A549 treated with RU486 at 1 μM for 4 hours (cell line): ENCODE results near the gene PCDHGB1. TPM values are rescaled to one million over a fixed set of nuclear protein-coding genes. Genes with fewer than 3 reads are reported as not detected.

Experiments
- total RNA-seq: library from RNA; stranded (reverse); fragments of 200-300 nt; extraction: Qiagen RNA extraction; gene quantifications from 5 replicates; pipeline ENCODE4 v1.2.3, GENCODE V29; 2022; ENCODE audit warnings: low read depth

Gene PCDHGB1
- 1.2 to 2.3 TPM (median 1.9 TPM) in 5 replicates for total RNA-seq

GRCh38 chr5:141349917-141350619 is at the start of gene PCDHGB1:
Gene PCDHGB1, plus strand, starts transcription at chr5:141350099. Its CDS starts 162 bp downstream, at chr5:141350261.

GRCh38 chr5:141303756-141304155 is 46.1 kb upstream of the PCDHGB1 start, which contains the start of gene SLC25A2:
Gene SLC25A2, minus strand, starts transcription at chr5:141304049. Its CDS starts 184 bp downstream, at chr5:141303865.

DNA sequence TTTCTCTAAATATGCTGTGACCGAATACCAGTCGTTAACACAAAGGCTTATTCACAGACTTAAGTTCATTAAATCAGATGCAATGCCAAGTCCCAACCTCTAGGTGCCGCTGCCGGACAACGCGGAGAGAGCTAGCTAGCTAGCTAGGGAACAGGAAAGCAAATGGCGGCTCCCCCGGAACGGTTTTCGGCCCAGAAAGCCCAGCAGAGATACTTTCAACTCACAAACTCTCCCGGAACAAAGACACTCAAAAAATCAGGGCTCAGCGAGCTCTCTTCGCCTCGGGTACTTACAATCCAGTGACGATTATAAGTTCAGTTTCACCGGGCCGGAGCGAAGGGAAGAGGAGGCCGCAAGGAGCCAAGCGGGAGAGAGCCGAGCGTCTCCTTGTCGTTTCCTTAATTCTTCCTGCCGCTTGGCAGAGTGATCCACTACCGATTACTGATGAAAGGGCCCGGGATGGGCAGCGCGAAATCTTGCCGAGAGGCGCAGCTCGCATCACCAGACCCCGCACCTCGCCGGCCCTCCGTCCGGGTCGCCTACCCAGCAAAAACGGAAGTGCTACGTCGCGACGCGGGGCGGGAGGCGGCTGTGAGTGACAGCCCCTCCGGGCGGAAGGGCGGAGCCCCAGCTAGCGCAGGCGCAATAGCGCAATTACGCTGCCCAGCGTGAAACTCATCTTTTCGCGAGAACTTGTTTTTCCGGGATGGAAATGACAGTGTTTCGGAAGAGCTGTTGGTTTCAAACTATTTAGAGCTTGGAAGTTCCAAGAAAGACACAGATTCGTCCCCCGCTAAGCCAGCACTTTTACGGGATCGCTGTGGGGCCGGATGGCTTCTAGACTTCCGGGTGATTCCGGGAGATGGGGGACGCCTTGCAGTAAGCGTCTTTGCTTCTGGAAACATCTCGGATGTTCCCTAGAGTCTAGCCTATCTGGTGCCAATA is 29.4 kb upstream of the PCDHGB1 start, which contains the start of gene TAF7:
TAF7 (minus strand) TSS at position 560 of the 945 bp plus-strand sequence. CDS start 740 bp downstream, outside the sequence.

GRCh38 chr5:141330299-141331080 is 19.4 kb upstream of the PCDHGB1 start, which contains the start of gene PCDHGA1:
Gene PCDHGA1, plus strand, starts transcription at chr5:141330514.

DNA sequence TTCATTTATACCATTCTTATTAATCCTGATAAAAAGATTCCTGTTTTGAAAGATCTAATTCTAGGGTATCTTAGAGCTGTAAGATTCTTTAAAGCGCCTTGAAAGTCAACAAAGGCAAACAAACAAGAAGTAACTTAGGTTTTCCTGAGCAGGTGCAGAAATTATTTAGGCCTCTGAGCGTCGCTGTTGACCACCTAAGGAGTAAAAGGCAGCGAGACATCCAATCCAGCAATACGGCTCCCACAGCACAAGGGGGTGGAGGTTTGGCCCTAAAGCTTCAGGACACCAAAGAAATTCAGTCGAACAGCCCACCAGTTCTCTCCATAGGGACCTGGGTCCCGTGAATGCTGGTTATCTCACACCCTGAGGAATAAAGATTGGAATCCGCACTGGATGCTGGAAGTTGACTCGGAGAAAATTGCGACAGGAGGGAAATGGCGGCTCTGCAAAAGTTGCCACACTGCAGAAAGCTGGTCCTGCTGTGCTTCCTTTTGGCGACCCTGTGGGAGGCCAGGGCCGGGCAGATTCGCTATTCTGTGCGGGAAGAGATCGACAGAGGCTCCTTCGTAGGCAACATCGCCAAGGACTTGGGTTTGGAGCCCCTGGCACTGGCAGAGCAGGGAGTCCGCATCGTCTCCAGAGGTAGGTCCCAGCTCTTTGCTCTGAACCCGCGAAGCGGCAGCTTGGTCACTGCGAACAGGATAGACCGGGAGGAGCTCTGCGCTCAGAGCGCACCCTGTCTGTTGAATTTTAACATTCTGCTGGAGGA is 11.2 kb upstream of the PCDHGB1 start, which contains the start of gene PCDHGA2:
PCDHGA2 (plus strand) TSS at position 223 of the 769 bp plus-strand sequence.

GRCh38 chr5:141343242-141343952 is 6.5 kb upstream of the PCDHGB1 start, which contains the start of gene PCDHGA3:
Gene PCDHGA3, plus strand, starts transcription at chr5:141343829. Its CDS starts 205 bp downstream, at chr5:141344034.

GRCh38 chr5:141354900-141355469 is 5.1 kb downstream of the PCDHGB1 start, which contains the start of gene PCDHGA4:
Gene PCDHGA4, plus strand, starts transcription at chr5:141355021. Its CDS starts 87 bp downstream, at chr5:141355108.

DNA sequence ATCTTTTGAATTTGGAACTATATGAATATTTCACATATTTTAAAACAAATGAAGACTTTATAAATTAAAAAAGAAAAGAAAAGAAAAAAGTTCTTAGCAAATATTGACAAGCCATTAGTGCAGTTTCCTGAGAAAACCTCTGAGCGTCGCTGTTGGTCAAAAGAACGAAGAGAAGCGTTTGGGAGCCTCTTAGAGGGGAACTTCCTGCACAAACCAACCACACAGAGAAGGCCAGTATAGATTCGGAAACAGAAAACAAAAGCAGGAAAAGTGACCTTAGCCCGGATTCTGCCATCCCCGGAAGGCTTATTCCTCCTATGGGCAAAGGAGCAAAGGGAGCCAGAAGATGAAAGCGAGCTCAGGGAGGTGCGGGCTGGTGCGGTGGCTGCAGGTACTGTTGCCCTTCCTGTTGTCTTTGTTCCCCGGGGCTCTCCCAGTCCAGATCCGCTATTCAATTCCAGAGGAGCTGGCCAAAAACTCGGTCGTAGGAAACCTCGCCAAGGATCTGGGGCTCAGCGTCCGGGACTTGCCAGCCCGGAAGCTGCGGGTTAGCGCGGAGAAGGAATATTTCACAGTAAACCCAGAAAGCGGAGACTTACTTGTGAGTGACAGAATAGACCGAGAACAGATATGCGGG is 10.0 kb downstream of the PCDHGB1 start, which contains the start of gene PCDHGB2:
PCDHGB2 (plus strand) TSS at position 205 of the 637 bp plus-strand sequence; CDS start at position 347, 142 bp downstream.

DNA sequence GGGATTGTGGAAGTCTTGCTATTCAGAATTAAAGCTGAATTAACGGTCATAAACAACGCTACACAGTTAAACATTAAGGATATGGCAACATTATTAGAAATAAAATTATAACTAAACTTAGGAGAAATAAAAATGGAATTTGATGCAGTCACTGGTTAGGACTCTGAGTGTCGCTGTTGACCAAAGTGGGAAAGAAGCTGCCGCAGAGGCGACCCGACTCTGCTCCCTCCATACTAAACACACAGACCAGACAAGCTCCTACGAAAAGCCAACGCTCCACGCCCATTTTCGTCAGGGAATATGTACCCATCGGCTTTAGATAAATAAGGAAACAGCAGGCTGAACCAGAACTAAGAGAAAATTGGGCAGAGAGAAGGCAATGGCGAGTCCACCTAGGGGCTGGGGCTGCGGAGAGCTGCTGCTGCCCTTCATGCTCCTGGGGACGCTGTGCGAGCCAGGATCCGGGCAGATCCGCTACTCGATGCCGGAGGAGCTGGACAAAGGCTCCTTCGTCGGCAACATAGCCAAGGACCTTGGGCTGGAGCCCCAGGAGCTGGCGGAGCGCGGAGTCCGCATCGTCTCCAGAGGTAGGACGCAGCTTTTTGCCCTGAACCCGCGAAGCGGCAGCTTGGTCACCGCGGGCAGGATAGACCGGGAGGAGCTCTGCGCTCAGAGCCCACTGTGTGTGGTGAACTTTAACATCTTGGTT is 14.2 kb downstream of the PCDHGB1 start, which contains the start of gene PCDHGA5:
PCDHGA5 (plus strand) TSS at position 211 of the 709 bp plus-strand sequence; CDS start at position 380, 169 bp downstream.

DNA sequence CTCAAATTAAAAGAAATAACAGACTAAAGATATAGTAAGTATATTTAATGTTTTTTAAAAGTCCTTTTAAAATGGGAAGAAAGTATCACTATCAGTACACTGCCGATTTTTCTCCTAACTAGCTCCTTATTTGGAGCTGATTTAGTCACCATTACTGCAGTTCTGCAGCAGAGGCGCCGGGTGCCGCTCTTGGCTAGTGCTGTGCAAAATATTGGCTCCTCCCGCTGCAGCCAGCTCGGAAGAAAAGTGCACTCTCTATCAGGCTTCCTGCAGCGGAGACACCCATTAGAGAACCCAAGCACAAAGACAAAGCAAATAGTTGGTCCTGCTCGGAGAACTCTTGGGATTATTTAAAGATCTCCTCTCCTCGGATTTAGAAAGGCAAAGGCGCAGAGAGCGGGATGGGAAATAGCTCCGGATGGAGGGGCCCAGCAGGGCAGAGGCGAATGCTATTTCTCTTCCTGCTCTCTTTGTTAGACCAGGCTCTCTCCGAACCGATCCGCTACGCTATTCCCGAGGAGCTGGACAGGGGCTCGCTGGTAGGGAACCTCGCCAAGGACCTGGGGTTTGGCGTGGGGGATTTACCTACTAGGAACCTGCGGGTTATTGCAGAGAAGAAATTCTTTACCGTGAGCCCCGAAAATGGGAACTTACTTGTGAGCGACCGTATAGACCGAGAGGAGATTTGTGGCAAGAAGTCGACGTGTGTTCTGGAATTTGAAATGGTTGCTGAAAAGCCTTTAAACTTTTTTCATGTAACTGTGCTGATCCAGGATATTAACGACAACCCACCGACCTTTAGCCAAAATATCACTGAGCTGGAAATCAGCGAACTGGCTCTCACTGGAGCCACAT is 20.3 kb downstream of the PCDHGB1 start, which contains the start of gene PCDHGB3:
PCDHGB3 (plus strand) TSS at position 249 of the 855 bp plus-strand sequence; CDS start at position 402, 153 bp downstream.

DNA sequence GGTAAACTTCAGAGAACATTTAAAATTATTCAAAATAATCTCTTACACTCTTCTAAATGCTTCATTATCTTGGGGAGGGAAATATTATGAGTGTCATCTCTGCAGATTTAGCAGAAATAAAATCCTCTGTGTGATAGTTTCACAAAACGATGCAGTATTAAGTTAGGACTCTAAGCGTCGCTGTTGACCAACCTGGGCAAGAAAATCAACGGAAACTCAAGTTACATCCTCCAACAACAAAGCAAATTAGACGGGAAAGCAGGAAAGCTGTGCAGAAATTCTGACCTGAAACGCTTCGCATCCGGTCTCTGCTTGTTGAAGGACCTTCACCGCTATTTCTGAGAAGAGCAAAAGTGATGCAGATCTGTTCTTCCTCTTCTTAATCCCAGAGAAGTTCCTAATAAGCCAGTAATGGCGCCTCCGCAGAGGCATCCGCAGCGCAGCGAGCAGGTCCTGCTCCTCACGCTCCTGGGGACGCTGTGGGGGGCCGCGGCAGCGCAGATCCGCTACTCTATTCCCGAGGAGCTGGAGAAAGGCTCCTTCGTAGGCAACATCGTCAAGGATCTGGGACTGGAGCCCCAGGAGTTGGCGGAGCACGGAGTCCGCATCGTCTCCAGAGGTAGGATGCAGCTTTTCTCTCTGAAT is 23.9 kb downstream of the PCDHGB1 start, which contains the start of gene PCDHGA6:
PCDHGA6 (plus strand) TSS at position 219 of the 645 bp plus-strand sequence; CDS start at position 412, 193 bp downstream.

DNA sequence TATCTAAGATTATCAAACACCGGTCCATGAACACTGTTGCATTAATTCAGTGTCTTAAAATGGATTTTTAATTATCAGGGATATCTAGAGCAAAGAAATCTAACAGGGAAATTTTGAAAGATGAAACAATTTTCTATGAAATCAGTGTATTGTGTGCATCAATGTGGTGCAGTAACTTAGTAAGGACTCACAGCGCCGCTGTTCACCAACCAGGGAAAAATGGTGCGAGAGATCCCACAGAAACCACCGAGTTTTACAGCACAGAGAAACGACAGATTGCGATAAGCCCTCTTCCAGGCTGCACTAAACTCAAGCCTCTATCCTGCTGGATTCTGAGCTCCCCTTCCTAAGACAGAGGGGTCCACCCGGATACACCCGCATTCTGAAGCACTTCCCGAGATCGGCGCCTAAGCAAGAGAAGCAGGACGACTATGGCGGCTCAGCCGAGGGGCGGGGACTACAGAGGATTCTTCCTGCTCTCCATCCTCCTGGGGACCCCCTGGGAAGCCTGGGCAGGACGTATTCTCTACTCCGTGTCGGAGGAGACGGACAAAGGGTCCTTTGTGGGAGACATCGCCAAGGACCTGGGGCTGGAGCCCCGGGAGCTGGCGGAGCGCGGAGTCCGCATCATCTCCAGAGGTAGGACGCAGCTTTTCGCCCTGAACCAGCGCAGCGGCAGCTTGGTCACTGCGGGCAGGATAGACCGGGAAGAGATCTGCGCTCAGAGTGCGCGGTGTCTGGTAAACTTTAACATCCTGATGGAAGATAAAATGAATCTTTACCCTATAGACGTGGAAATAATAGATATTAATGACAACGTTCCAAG is 32.8 kb downstream of the PCDHGB1 start, which contains the start of gene PCDHGA7:
PCDHGA7 (plus strand) TSS at position 274 of the 826 bp plus-strand sequence; CDS start at position 432, 158 bp downstream.

GRCh38 chr5:141387557-141388311 is 37.8 kb downstream of the PCDHGB1 start, which contains the start of gene PCDHGB4:
Gene PCDHGB4, plus strand, starts transcription at chr5:141387698. Its CDS starts 187 bp downstream, at chr5:141387885.

DNA sequence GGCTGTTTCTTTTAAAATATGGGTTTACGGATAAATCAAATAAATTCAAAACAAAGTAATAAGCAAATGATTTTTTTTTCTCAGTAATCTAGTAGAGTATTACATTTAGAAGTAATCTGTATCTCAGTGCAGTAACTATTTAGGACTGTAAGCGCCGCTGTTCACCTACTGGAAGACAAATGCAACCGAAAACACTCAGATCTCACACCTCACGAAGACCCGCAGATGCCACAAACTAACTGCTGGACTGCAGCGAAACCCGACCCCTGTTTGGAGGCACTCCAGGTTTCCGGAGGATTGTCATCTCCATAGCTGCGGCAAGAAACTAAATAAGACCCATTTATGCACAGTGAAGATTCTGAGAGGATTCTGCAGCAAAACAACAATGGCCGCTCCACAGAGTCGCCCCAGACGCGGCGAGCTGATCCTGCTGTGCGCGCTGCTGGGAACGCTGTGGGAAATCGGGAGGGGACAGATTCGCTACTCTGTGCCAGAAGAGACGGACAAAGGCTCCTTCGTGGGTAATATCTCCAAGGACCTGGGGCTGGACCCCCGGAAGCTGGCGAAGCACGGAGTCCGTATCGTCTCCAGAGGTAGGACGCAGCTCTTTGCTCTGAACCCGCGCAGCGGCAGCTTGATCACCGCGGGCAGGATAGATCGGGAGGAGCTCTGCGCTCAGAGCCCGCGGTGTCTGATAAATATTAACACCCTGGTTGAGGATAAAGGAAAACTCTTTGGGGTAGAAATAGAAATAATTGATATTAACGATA is 42.7 kb downstream of the PCDHGB1 start, which contains the start of gene PCDHGA8:
PCDHGA8 (plus strand) TSS at position 205 of the 770 bp plus-strand sequence; CDS start at position 386, 181 bp downstream.

